ENCODE results near the gene DNAH10.

GRCh38 chr12:123799227-123799626, 37.1 kb downstream of the DNAH10 start:
- TF ChIP-seq POLR2A (IDR thresholded peaks at IDR 0.05): no peak
- no peak for TF ChIP-seq CTCF (IDR thresholded peaks at IDR 0.05)
